Endometrial microvascular endothelial cells (primary cell): ENCODE data around the gene ELMOD1. TPM values are rescaled to one million over a fixed set of nuclear protein-coding genes. Genes with fewer than 3 reads are reported as not detected.
"Not testable (repeated sequence)": the region's sequence is repeated elsewhere in the genome, so short reads cannot be mapped to it uniquely, and the experiment has no call there.

ENCODE experiments used
- in situ Hi-C: cut with HindIII; loops from 2 replicates; pipeline ENCODE4 v1.10.0; 2017; ENCODE audit warnings: low sequenced_read_pairs, low pct_unique_long_range_greater_than_20kb; ENCODE audit errors: inconsistent ontology term
- total RNA-seq: library from RNA; depleted of rRNA; stranded (reverse); fragments of >200 nt; gene quantifications from one replicate; pipeline ENCODE4 v1.2.3, GENCODE V29; 2015; ENCODE audit errors: inconsistent ontology term

Gene ELMOD1
- total RNA-seq, 1 donor from 2014 or later, result not detected

DNA sequence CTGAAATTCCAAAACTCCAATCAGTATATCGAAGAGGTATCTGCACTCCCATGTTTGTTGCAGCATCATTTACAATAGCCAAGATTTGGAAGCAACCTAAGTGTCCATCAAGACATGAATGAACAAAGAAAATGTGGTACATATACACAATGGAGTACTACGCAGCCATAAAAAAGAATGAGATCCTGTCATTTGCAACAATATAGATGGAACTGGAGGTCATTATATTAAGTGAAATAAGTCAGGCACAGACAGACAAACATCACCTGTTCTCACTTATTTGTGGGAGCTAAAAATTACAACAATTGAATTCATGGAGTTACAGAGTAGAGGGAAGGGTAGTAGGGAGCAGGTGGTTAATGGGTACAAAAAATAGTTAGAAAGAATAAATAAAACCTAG lies 11.8 kb upstream of the ELMOD1 start:
- in situ Hi-C loops, result not testable (repeated sequence)

DNA sequence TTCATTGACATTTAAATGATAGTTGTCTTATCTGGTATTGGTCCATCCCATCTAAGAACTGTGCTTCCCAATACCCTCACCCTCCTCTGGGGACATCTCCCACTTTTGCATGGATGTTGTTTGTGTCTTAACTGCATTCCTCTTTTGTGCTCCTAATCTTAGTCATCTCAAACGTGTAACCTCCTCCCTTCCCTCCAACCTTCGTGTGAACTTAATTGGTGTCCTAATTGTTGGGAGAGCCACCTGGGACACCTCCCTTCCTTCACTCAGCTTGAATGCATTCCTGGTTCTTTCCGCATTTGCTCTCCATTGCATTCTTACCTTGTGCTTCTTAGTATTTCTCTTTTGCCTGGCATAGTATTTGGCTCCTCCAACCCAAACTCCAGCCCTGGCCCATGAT lies 9.8 kb upstream of the ELMOD1 start:
- in situ Hi-C loops, result no loop called here

DNA sequence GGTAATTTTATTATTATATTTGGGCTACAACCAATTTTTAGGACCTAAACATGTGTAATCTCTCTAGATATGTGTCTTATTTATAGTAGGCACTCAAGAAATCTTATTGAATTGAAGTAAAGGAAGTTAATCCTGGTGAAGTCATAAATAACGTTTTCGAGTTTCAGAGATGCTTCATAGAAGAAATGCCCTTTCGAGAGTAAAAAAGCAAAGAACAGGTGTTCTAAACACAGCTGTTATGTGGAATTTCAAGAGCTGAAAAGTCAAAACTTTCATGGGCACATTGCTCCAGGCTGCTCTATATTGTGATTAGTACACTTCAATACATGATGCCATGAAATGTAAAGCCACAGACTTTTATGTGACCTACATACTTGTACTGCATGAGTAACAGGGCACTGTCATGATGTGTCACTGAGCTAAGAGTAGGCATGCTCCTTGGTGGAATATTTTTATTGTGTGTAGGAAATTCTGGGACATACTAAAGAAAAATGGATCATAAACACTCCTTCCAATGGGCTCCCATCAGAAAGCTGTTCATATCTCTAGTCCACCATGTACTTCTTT lies 7.2 kb upstream of the ELMOD1 start:
- in situ Hi-C loops, result no loop called here

DNA sequence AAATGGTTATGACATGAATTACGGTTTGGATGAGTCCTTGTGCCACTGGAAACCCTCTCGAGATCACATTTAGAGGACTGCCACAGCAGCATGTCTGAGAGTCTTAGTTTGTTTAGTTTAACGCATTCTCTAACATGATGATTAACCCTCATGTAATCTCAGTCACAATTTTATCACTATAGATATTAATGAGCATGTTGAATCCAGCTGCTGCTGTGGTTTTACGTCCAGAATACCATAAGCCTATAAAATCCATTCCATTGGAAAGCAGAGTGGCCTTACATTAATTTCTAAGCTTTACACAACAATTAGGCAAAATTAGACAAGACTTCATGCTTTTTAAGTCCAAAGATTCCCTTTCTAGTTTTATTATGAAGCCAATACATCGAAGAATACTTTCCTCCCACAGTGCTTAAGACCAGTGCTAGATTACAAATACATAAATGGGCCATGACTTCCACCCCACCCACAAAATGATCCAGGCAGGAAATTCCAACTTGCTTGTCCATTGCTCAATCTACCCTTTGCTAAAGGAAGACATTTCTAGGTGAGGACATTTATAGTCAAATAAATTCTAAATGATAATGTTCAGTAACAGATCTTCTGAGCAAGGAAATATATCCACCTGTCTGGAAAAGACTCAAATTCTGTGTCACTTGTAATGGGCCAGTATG lies 3.5 kb upstream of the ELMOD1 start:
- in situ Hi-C loops, result no loop called here

DNA sequence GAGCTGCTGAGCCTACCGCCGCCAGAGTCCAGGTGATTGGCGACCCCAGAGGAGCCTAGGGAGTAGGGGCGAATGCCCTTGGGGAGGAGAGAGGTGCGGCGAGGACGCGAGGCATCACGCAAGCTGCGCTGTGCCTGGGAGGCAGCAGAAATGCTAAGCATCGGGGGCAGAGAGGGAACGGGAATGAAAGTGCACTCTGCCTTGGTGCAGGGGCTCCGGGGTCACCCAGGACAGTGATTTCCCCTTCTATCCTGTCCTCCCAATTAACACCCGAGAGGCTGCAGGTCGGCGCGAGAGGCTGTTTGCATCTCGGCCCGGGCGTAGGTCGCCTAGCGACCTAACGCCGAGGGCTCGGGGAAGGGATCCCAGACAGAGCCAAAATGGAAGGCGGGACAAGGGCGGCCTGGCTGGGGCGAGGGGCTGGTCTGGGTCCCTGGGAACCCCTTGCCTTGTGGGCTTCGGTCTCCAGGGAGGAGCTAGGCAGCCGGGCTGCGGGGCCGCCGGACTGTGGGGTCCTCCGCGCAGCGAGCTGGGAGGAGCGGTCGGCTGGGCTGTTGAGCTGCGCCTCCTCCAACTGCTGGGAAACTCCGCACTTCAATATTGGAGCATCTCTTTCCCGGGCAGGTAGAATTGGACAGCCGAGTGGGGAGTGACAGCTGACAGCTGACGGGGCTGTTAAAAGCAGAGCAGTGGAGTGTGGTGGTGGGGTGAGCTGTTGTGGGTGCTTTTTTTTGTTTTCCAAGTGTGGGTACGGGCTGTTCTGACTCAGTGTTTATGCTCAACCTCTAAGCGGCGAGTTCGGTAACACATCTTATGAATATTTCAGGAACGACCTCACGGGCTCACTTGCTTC lies 657 bp downstream of the ELMOD1 start:
- in situ Hi-C loops, result no loop called here

DNA sequence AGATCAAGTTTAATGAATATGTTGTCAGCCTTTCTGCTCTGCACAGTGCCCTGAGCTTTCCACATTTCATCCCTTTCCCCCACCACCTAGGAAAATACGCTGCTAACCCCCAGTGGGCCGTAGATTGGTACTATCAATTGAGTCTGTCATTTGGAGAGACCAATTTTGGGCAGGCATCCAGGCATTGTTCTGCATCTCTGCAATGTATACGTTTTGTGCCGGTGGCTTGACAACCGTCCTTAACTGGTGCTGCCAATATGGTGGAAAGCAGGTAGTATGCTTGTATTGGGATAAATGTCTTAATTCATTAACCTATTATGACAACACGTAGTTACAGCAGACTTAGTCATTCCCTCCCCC lies 1.3 kb downstream of the ELMOD1 start:
- in situ Hi-C loops, result no loop called here

DNA sequence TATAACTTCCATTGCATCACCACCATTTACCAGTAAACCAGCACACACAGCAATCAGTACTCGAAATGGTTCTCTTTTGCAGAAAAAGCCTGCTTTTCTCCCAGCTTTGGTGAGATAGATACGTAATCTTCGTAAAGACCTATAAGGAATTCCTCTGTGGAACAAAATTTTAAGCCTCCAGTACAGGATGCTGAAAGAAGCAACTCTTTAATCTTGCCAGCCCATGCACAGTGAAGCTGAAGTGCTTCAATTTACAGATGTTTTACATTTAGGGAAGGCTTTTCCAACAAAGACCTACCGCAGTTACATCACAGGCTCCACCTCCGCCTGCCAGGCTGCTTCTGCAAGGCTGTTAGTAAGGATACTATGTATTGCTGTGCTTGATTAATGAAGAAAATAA lies 1.9 kb downstream of the ELMOD1 start:
- in situ Hi-C loops, result no loop called here

DNA sequence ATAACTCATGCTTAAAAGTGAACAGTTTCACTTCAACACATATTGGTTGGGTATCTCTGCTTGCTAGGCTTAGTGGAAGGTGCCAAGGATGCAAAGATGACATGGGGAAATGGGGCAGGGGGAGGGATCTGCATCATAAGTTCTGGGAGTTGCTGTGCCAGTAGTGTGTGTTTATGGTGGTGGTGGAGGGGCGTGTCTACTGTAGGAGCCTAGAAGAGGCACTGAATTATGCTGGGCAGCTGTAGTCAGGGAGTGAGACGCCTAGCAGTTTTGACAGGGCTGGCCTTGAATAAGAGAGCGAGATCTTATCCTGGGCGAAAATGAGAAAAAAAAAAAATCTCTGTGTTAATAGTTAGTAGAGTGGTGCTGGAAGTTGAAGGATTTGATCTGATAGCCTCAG lies 3.0 kb downstream of the ELMOD1 start:
- in situ Hi-C loops, result no loop called here

DNA sequence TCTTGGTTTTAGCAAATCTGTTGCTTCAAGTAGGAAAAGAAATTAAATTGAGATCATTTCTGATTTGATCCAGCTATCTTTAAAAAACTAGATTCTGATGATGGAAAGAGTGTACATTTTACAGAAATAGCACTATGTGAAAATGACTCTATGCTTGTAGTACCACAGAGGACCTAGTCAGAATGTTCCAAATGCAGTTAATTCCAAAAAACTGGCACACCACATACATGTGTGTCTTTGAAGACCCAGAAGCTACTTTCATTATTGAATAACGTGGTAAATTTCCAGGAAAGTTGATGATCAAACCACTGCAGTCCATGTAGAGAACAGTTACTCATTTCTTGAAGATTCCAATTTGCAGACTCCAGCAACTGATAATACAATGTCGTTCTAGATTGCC lies 3.8 kb downstream of the ELMOD1 start:
- in situ Hi-C loops, result no loop called here

DNA sequence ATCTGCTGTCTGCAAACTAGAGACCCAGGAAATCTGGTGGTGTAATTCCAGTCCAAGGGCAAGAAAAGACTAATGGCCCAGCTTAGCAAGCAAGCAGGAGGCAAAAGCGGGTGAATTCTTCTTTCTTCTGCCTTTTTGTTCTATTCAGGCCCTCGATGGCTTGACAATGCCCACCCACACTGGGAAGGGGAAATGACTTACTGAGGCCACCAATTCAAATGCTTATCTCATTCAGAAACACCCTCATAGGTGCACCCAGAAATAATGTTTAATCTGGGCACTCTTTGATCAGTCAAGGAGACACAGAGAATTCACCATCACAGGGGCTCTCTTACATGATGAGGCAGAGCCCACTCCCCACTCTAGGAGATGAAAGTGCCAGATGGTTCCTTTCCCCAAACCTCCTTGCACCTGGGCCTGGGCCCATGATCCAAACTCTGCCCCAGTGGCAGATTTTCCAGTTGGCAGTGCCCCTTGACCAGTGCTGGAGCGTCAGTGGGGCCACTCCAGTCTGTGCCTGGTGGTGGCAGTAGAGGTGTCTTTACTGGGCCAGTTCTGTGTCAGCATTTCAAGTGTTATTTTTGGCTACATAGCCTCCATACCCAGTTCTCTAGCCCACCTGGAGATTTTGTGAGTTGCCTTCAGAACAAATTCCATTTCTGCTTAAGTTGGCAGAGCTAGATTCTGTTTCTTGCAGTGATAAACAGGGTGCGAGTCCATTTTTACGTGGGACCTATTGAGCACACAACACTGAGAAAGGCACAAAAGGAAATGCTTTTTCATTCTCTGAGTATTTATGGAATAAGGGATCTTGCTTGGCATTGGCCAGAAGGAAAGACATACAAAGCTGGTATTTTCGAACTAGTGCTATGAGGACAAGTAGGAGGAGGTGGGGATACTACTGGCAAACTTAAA lies 7.5 kb downstream of the ELMOD1 start:
- in situ Hi-C loops, result no loop called here

DNA sequence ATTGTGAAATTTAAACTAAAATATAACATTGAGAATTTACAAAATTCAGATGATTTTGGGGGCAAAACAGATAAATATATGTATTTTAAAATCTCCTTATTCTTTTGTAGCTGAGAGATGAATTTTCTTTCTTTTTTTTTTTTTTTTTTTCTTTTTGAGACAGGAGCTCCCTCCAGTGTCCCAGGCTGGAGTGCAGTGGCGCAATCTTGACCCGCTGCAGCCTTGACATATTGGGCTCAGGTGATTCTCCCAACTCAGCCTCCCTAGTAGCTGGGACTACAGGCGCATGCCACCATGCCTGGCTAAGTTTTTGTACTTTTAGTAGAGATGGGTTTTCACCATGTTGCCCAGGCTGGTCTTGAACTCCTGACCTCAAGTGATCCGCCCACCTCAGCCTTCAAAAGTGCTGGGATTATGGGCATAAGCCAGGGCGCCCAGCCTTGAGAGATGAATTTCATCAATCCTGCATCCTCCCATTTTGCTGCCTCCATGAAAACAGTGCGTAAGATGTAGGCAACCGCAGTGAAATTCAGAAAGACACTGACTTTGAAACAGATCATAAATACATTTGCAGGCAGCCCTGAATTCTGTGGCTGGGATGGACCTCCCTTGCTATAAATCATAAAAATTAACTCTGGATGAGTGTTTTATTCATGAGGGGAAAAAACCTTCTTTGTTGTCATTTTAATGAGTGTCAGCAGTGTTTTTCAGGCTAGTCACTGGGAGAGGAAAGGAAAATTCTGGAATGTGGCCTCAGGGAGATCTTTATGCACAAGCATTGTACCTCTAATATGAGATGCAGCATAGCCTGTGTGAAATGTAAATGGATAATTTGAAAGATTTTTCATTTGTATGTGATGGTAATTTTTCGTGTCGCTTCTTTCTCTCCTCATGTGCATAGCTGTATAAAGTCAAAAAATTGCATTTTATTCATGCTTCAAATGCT lies 14.4 kb downstream of the ELMOD1 start:
- in situ Hi-C loops, result no loop called here

DNA sequence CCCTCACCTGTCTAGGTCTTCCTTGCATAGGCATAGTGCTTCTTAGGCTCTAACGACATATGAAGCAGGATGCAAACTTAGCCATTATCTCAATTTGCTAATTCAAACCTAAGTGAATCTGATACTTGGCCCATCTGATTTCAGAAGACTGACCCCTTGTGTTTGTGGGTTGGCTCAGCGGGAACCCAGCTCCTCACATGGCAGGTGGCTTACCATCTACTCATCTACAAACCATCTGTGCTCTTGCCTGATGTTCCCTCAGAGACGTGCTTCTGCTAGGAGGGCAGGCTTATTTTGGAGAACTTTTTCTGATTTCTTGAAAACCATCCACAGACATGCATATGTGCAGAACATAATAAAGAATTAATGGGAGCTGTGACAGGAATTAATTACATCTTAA lies 15.2 kb downstream of the ELMOD1 start:
- in situ Hi-C loops, result no loop called here

DNA sequence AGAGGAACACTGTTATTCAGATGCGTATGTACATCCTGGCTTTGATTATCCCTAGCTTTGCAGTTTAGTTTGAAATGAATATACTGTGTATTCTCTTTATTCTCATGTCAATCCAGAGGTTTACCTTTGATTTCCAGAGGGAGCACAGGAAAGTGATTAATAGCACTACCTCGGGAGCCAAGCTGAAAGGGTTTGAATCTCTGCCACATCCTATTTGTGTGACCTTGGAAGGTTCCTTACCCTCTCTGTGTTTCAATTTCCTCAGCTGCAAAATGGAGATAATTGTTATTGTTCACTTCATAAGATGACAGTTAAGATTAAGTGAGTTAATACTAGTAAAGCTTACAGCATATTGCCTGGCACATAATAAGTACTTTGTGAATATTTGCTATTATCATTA lies 17.9 kb downstream of the ELMOD1 start:
- in situ Hi-C loops, result no loop called here

DNA sequence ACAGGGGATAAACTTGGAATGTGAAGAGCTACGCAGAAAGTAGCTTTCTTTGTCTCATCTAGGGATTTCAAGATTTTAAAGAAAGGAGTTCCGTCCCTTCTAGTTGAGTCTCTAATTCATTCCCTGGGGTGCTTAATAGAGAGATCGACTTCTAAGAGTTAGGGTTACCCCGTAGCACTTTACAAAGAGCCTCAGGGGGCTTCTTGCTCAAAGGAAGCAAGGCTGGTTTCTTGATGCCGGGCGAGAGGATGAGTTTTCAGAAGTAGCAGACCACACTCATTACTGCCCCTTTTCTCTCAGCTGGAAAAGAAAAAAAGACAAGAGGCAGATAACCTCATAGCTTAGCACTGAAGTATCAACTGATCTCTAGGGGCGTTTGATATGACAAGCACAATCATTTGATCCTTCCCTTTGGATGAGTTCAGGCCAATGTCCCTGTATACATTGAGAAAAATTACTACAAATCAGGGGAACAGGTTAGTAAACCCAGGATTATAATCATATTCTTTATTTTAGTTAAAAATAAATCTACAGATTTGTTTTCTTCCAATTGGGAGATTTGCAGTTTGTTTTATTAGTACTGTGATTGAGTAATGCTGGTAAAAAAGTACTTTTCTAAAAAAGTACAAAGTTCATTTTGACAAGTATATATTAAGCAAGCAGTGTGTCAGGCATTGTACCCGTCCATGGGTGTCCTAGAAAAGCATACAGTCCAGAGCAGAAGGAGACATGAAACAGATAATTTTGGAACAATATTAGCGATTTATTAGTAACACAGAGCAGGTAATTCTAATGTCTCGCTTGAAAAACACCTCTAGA lies 18.7 kb downstream of the ELMOD1 start:
- in situ Hi-C loops, result no loop called here

DNA sequence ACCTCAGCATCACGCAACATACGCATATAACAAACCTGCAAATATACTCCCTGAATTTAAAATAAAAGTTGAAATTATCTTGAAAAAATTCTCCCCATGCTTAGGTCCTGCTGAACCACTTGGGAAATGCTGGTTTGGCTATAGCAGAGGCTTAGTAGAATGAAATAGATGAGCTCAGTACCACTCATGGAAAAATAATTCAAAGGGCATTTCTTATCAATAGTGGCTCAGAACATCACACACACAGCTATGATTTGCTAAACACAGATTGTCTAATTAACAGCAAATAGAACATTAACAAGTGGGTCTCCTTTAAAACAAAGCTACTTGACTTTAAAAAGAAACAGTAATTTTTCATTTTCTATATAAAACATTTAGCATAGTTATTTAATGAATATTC lies 21.5 kb downstream of the ELMOD1 start:
- in situ Hi-C loops, result no loop called here

DNA sequence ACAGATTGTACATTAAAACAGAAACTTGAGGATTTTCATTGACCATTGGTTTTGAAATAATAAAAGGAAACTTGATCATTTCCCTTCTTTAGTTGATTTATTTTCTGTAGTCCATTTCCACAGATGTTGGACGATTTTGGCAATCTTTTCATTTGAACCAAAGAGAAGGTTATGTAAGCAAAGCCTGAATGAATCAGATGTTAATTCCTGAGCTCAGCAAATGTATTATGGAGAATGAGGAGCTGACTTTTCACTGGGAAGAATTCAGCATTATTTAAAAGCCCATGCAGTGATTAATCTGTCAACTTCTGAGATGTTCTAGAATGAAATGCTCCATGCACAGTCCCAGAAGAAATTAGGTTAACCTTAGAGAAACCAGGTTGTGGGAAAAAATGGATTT lies 29.0 kb downstream of the ELMOD1 start:
- in situ Hi-C loops, result no loop called here

DNA sequence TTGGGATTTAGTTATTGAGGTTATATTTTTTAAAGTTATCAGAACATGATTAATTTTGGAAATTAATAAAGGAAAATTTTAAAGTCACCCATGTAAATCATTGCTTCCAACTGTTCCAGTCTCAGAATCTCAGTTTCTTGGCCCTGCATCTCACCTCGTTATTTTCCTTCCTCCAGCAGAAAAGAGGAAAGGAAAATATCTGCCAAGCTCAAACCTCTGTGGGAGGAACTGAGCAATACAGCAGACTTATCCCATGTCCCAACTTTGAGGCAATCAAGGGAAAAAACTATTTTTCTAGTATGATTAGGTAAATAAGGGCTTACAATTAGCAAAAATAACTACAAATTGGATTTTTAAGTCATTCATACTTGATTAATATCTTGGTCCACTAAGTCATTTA lies 30.1 kb downstream of the ELMOD1 start:
- in situ Hi-C loops, result no loop called here

DNA sequence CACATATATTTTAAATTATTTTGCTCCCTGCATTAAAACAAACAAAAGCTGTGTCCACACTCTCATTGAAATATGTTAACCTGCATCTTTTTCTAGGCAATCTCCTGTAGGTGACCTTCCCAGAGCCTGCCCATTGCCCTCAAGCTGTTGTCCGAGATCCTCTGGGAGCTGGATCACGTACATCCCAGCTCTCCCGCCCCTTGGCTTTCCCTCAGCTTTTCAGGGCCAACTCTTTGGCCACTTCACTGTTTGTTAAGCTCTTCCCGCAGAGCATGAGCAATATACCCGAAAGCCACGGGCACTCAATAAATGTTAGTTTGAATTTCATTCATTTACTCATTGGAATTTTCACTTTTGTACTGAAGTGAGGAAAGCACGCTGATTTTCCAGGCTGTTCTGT lies 32.2 kb downstream of the ELMOD1 start:
- in situ Hi-C loops, result no loop called here
